GM18951 (cell line): ENCODE measurements around the gene ANKRD40CL.
"Not testable (repeated sequence)": the region's sequence is repeated elsewhere in the genome, so short reads cannot be mapped to it uniquely, and the experiment has no call there.

ENCODE experiments used
- POLR2A ChIP-seq: IDR thresholded peaks from 4 replicates; pipeline ENCODE4 v1.6.1; 2011; ENCODE audit warnings: mild to moderate bottlenecking; ENCODE audit not compliant: insufficient read length, insufficient read depth; ENCODE audit errors: extremely low read depth
- in situ Hi-C: fragments of 300-500 bp; cut with MboI; formaldehyde crosslinking; loops from one replicate; pipeline ENCODE4 v1.12.0; 2022; ENCODE audit warnings: low sequenced_read_pairs, mixed read lengths, inconsistent platforms; ENCODE audit not compliant: unreplicated experiment

The ANKRD40CL gene, protein sequence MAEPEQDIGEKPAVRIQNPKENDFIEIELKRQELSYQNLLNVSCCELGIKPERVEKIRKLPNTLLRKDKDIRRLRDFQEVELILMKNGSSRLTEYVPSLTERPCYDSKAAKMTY

DNA sequence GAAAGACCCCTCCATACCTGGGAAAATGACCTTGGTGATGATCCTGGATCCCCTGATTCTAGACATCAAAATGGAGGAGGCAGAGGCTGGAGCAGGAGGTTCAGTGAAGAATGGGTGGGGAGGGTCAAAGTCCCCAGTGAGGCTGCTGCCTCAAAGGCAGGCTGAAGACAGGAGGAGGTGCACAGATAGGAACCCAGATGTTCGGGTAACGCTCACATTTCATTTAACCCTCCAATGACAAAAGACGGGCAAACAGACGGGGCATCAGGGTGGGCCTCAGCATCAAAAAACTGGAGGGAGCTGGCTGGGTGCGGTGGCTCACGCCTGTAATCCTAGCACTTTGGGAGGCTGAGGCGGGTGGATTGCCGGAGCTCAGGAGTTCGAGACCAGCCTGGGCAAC, at the start of gene ANKRD40CL:
ANKRD40CL (minus strand) TSS at position 73 of the 400 bp plus-strand sequence. CDS start 605 bp downstream, outside the sequence.
- TF ChIP-seq POLR2A: no peak
- in situ Hi-C loops: no loop called here

DNA sequence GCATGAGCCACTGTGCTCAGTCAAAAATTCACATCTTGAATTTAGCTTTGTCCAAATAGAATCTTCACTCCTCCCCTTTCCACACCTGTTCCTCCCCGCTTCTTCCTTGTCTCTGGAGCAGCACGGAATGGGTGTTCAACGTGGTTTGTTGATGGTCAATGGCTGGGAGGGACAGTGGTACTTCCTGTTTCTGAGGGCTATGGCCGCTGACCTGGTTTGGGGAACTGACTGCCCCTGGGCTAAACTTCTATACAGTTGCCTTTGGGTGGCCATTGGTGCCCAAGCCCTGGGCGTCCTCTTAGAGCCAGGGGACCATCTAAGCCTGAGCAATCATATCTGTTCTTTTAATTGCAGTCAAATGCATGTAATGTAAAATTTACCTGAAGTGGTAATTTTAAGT, 49.0 kb upstream of the ANKRD40CL start:
- in situ Hi-C loops: no loop called here
- TF ChIP-seq POLR2A: no peak

DNA sequence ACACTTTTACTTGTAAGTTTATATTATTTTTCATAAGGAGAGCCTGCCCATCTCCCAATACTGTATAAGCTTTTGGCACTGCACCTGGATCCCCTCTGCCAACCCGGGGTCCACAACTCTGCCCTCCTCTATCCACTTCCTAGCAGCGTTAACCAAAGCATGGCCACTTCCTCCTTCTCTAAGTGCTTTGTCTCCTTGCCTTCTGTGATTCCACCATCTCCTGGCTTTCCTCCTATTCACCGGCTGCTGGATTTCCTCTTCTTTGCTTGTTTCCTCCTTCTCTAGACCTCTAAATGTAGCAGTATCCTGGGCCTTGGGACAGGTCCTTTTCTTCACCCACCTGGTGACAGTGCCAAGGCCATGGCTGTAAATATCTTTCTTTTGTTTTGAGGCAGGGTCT, 48.1 kb upstream of the ANKRD40CL start:
- no peak for TF ChIP-seq POLR2A
- in situ Hi-C loops: no loop called here

DNA sequence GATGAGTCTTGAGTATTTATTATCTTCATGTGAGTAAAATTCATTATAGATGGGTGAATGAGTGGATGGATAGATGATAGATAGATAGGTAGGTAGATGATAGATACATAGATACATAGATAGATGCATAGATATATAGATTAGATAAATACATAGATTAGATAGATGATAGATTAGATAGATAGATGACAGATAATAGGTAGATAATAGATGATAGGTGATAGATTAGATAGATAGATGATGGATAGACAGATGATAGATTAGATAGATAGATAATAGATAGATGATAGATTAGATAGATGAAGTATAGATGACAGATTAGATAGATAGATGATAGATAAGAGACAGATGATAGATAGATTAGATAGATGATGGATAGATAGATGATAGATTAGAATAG, 46.3 kb upstream of the ANKRD40CL start:
- in situ Hi-C loops: no loop called here
- no peak for TF ChIP-seq POLR2A

DNA sequence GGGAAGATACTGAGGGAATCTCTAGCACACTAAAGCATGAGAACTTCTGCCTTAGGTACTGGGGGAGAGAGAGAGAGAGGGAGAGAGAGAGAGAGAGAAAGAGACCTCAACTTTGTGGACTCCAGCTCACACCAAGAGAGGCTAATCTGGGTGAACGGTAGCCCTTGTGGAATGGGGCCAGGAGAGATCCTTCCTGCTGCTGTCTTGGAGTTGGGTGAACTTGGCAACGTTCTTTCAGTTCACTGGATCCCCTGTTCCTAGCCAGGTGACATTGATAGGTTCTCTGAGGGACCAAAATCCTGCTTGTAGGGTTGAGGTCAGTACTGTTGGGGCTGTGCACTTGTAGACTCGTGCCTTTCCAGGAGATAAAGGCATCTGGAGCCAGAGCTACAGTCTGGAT, 41.6 kb upstream of the ANKRD40CL start:
- TF ChIP-seq POLR2A: no peak
- in situ Hi-C loops: no loop called here

DNA sequence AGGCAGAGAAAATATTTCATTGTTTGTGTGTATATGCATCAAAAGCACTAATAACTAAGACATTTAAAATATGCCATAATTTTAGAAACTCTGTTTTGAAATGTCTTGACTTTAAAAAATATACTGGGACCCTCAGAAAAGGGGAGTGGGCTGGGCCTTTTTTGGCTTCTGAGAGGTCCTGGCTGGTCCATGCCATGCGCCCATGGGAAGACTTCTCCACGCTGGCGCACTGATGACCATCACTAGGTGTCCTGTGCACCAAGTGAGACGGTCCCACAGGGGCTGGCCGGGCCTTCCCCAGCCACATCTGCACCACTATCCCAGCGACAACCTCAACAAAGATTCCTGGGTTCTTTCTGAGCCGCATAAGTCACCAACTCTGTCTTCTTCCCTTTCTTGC, 41.1 kb upstream of the ANKRD40CL start:
- in situ Hi-C loops: no loop called here
- TF ChIP-seq POLR2A: no peak

DNA sequence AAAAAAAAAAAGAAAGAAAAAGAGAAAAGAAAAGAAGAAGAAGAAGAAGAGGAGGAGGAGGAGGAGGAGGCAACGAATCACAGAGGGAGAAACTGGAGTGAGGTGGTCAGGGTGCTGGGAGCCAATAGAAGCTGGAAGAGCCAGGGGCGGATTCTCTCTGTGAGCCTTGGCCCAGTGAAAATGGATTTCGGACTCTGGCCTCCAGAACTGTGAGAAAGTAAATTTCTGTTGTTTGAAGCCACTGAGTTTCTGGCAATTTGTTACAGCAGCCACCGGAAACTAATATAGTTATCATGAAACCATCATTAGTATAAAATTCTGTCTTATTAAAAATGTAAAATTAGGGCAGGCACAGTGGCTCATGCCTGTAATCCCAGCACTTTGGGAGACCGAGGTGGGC, 40.4 kb upstream of the ANKRD40CL start:
- no peak for TF ChIP-seq POLR2A
- in situ Hi-C loops: no loop called here

DNA sequence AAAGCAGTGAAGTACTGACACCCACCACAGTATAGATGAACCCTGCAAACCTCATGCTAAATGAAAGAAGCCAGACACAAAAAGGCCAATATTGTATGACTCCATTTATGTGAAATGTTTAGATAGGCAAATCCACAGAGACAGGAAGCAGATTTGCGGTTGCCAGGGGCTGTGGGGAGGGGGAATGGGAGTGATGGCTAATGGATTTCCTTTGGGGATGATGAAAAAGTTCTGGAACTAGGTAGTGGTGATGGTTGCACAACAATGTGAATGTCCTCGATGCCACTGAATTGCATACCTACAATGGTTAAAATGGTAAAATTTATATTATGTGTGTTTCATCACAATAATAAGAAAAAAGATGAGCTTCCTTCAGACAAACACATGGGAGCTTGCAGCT, 39.7 kb upstream of the ANKRD40CL start:
- in situ Hi-C loops: no loop called here

DNA sequence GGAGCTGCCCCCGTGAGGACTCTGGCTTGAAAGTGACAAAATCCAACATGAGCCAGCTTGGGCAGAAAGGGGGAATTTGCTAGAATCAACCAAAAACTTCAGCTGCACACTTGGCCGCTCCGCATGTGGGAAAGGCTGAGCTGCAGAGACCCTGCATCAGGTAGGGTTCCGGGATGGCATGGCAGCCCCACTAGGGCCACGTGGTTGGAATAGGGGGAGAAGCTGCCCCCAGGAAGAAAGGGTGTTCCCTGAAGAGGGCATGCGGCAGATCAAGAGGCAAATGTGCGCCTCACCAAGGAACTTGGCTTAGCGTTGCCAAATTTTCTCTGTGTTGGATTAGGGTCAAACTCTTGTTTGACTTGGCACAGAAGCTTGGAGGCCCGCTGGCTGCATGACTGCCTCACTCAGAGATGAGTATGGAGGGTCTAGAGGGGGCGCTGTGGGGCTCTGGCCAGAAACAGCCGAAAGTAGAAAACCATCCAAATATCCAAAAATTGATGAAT, 38.9 kb upstream of the ANKRD40CL start:
- in situ Hi-C loops: no loop called here
- TF ChIP-seq POLR2A: no peak

More for the DNA sequence above, 39.7 kb upstream of the ANKRD40CL start:
- no peak for TF ChIP-seq POLR2A

DNA sequence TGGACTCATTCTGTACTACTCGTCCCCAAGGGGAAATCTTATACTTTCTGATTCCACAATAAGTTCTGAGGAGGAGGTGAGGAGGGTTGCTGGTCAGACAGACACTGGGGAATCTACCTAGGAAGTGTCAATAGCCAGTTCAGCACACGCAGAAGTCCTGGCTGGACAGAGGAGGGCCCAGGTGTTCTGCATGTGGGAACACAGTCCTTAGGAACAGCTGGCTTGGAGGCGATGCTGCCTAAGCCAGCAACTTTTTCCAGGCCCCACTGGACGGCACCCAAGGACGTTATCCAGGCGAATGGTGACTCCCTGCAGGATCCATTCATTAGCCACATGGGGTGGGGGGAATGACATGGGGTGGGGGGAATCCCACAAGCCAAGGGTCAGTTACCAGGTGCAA, 38.2 kb upstream of the ANKRD40CL start:
- no peak for TF ChIP-seq POLR2A
- in situ Hi-C loops: no loop called here

DNA sequence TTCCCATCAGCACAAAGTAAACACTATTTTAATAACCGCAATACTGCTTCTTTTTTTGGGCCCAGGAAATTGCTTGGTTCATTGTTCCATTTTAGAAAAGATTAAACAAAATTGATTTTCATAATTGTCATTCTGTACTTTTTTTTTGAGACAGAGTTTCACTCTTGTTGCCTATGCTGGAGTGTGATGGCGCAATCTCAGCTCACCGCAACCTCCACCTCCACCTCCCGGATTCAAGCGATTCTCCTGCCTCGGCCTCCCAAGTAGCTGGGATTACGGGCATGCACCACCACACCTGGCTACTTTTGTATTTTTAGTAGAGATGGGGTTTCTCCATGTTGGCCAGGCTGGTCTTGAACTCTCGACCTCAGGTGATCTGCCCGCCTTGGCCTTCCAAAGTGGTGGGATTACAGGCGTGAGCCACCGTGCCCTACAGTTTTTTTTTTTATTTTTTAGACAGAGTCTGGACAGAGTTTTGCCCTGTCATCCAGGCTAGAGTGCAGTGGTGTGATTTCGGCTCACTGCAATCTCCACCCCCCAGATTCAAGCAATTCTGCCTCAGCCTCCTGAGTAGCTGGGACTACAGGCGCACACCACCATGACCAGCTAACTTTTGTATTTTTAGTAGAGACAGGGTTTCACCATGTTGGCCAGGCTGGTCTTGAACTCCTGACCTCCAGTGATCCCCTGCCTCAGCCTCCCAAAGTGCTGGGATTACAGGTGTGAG, 37.6 kb upstream of the ANKRD40CL start:
- in situ Hi-C loops: not testable (repeated sequence)

DNA sequence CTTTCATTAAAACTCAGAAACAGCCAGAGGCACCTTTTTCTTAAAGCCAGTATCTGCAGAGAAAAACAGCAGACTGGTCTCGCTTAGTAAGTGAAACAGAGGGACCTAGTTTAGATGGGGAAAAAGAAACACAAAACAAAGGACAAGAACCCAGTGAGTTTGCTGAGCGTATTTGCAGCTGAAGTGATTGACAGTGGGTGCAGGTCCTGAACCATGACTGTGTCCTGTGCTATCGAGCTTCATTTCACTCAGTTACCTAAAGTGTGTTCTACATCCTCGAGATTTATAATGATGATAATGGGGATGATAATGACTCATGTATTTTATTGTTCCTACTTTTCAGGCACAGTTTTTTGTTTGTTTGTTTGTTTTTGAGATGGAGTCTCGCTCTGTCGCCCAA, 36.4 kb upstream of the ANKRD40CL start:
- TF ChIP-seq POLR2A: no peak
- in situ Hi-C loops: no loop called here

DNA sequence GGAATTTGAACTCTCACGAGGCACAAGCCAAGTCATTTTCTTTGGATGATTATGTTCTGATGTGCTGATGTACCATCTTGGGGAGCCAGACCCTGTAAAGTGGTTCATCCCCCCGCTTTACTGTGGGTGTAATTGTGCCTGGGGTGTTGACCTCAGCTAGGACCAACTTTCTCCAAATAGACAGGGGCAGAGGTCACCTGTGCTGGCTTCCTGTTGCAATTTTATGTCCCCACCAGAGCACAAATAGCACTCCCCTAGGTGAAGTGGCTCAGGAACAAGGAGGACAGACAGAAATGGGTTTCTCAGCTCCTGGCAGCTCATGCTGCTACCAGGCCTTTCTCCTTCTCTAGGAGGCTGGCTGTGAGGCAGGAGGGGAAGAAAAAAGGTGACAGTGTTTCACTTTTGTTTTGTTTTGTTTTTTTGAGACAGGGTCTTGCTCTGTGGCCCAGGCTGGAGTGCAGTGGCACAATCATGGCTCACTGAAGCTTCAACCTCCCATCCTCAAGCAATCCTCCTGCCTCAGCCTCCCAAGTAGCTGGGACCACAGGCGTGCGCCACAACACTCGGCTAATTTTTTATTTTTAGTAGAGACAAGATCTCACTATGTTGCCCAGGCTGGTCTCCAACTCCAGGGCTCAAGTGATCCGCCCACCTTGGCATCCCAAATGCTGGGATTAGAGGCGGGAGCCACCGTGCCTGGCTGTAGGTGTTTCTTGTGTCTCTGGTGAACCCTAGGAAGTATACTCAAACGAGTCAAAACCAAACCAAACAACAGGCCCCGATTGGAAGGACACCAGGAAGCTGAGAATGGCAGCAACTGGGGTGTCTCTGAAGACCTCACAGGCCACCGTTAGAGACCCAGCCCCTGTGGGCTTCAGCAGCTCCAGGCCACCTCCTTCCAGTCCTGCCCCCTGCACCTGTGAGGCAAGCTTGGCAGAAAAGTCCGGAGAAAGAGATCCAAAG, 35.6 kb upstream of the ANKRD40CL start:
- in situ Hi-C loops: no loop called here
- no peak for TF ChIP-seq POLR2A
